Ramos (cell line): Measurements from ENCODE around the gene GH2.
"Not testable (repeated sequence)": the region's sequence is repeated elsewhere in the genome, so short reads cannot be mapped to it uniquely, and the experiment has no call there.

Source experiments
- in situ Hi-C: fragments of 300-500 bp; cut with MboI; formaldehyde crosslinking; loops from one replicate; pipeline ENCODE4 v1.14.3; 2022; ENCODE audit warnings: low sequenced_read_pairs; ENCODE audit not compliant: unreplicated experiment

The GH2 gene

DNA sequence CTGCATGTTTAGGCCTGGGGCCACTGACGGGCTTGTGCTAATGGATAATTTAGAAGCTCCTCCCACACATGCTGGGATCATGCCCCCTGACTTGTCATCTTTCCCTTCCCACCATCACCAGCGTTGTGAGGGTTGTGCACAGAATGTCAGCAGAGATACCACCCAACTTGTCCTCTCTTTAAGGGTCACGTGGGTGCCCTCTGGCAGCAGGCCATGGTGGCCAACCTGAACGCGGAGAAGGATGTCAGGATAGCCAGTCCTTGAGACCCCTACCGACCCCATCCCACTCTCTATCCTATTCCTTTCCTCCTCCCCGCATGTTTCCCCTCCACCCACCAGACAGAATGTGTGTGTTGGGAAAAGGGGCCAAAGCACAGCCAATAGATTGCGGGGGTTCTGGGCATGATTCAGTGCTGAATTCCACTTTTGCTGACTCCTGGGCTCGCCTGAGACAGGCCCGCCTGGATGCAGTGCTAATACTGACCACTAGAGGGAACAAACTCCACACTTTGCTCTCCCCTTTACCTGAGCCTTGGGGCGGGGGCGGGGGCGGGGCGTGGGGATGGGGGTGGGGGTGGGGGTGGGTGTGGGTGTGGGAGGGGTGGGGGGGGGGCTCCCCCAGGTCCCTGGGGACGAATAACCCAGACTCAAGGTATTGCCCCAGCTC lies at the start of gene GH2:
Gene GH2 (minus strand): TSS at position 10 of the 667 bp plus-strand sequence. CDS start 143 bp downstream, outside the sequence.
- in situ Hi-C loops = loop anchor here (10.0 kb wide), 1 partner anchor 403 kb away; no protein-coding TSS in a partner anchor

DNA sequence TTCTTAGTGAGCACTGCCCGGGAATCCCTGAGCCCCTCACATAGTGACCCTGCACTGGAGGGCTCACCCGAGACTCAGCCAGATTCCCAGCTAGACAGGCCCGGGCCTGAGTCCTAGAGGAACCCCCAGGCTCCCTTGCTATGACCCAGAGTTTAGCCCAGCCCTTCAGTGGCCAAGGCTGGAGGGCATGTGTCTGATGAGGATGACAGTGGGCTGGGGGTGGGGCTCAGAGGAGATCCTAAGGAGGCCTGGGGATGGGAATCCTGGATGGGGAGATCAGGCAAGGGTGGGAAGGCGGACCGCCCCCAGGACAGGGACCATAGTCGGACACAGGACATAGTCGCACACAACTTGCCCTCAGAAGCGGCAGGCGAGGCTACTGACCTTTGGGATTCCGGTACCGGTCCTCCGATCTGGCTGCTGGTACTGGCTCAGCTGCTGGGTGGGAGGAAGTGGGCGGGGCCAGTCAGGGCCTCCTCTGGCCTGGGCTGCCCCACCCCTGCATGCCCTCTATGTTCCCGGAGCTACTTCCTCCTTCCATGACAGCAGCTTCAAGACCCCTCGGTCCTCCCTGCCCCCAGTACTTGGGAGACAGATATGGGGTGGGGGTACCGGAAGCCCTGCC lies 49.3 kb upstream of the GH2 start:
- in situ Hi-C loops = loop anchor here (25.0 kb wide), 1 partner anchor 1056 kb away; no protein-coding TSS in a partner anchor

DNA sequence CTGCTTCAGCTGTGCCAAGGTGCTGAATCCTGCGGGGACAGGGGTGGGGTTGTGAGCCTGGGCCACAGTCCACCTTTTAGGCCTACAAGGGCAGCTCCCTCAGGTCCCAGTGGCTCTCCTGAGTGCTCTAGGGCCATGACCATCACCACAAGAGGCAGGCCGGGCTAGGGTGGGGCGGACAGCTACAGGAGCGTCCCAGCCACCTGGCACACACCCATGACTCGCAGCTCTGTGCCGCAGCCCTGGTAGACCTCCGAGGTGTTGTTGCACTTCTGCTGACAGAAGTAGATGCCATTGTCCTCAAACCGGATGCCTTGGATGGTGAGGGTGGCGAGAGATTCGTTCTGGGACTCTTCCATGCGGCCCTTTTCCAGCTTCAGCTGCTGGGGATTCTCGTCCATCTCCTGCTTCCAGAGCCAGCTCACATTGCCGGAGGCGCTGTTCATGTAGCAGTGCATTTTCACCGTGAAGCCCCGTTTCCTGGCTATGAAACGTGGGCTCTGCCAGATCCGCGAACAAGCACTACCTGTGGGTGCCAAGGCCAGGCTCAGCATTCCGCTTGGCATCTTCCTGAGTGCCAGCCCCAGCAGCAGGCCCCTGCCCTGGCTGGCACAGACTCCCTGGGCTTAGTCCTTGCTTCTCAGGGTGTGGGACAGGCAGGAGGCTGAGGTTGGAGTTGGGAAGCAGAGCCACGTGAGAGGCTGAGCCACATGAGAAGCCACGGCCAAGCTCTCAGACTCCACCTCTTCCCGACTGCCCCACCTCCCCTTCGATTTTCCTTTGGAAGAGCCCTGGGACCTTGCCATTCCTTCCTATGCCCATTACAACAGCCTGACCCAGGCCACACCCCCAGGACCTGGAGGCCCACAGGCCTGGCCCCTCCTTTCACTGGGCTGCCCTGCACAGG lies 48.4 kb upstream of the GH2 start:
- in situ Hi-C loops = loop anchor here (25.0 kb wide), 1 partner anchor 1057 kb away; no protein-coding TSS in a partner anchor

DNA sequence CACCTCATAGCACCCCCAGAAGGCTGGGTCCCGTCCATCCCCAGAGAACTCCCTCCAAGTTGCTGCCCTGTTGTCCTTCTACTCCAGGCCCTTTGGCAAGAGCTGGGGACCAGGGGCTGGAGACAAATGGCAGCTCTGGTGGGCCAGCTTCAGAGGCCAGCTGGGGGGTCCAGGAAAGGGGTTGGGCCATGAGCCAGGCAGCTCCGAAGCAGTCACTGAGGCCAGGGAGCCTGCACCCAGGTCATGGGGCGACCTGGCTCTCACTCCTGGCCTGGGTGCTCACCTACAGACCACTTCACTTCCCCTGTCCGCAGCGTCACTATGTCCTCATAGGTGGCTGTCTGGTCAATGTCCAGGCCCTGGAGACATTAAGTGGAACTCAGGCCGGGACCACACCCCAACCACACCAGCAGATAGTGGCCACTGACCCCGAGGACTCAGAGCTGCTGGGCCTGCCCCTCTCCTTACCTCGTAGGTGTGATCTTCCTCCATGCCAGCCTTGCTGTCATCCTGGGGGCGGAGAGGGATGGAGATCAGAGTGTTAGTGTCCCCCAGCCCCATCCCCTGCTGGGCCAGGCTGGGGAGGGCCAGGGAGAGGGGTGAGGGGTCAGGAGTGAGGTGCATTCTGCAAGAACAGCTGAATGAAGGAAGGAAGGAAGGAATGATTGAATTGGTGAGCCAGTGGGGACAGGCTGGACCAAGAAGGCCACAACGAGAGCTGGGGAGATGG lies 47.4 kb upstream of the GH2 start:
- in situ Hi-C loops = loop anchor here (25.0 kb wide), 1 partner anchor 1058 kb away; no protein-coding TSS in a partner anchor

DNA sequence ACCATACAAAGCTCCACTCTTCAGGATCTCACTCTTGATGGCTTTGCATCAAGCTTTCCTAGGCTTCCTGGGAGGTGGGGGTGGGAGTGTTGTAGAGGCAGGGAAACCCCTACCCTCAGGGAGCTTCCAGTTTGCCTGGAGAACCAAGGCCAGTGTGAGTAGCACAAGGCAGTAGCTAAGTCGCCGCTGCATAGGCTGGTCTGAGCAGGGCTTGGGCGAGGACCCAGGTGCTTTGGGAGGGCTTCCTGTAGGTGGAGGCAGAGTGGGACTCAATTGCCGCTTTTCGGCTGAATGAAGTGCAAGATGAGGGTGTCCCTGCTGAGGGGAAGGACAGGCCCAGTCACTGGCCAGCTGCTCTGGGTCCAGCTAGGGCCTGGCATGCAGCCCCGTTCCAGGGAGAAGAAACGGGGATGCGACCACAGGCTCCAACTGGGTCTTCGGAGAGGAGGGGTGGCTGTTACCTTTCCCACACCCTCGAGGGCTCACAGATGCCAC lies 46.5 kb upstream of the GH2 start:
- in situ Hi-C loops = loop anchor here (25.0 kb wide), 1 partner anchor 1059 kb away; no protein-coding TSS in a partner anchor

DNA sequence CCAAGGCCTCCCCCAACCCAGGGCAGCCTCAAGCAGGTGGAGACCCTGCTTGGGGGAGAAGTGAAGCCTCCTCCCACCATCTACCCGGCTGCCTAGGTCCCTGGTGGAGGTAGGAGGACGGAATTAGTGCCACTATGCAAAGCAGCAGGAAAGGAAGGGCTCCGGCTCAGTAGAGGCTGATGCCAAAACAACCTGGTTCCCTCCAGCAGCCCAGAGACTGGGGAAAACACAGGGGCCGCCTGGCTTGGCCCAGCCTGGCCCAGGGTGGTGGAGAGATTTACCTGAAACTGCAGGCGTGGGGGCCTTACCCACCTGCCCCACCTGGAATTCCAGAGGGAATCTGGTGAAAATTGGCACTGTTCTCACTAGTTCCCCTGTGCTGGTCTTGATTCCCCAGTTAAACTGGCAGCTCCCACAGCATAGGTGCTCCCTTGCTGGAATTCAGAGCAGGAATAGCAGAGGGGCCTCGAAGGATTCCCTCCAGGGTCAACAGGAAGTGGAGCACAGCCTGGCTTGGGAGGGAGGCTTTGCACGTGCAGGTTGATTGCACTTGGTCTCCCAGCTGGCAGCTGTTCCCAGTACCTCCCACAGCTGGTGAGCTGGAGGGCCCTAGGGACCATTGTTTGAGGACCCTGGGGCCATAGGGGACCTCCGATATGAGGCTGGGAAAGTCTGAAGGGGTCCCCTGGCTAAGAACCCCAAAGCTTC lies 45.9 kb upstream of the GH2 start:
- in situ Hi-C loops = loop anchor here (25.0 kb wide), 1 partner anchor 1060 kb away; no protein-coding TSS in a partner anchor

DNA sequence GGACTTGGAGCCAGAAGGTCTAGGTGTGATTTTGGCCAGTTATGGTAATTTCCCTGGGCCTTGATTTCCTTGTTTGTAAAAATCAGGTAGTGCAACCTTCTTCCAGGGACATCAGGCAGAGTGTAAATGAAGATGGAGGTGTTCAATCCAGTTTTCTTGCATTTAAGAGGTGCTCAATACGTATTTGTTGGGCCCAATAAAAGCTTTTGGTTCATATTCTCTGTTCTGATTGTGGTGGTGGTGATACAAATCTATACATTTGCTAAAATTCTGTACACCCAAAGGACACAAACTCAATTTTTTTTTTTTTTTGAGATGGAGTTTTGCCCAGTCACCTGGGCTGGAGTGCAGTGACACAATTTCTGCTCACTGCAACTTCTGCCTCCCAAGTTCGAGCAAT lies 44.4 kb upstream of the GH2 start:
- in situ Hi-C loops = loop anchor here (25.0 kb wide), 1 partner anchor 1061 kb away; no protein-coding TSS in a partner anchor

DNA sequence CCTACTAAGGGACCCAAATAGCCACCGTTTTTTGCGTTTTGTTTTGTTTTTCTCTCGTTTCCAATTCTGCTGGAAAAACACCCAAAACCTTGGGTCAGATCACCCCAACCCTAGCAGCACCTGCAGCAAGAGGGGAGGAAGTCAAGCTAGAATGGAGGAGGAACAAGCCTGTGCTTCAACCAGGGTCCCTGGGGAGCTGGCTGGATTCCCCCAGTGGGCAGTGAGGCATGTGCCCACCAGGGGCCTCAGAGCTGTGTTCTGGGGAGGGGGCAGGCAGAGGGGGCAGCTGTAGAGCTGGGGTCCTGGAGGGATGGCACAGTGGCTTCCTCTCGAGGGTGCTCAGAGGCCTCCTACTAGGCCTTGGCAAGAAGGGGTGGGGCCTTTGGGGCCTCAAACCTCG lies 43.9 kb upstream of the GH2 start:
- in situ Hi-C loops = loop anchor here (25.0 kb wide), 1 partner anchor 1062 kb away; no protein-coding TSS in a partner anchor

DNA sequence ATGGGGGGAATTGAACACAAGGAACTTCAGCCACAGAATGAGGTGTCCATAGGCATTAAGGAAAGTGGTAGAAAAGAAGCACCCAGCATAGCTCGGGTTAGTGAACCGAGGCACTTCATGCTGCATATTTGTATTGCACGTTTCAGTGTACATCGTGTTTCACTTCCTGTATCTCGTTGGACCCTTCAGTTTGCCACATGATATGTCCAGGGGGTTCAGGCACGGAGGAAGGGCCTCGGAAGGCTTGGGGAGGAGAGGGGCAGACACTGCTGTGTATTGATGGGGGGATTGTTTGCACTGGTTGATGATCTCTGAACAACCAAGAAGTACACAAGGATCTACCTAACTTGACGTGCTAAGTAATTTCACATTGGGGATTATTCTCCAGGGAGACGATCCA lies 40.7 kb upstream of the GH2 start:
- in situ Hi-C loops = not testable (repeated sequence)

DNA sequence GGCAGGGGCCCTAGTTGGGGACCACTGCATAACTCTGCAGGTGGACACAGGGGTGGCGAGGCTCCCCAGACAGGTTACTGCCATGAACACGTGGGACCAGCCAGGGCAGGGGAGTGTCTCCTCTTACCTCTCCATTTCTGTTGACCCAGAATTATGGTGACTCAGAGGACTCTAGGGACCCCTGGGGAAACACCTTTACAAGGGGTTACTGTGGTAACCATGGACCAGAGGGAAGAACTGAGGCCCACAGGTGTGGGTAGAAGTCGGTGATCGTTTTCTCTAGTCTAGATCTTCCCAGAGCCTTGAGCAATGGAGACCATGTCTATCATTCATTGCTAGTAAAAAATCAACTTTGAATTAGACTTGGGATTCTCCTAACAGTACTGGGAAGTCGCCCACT lies 39.0 kb upstream of the GH2 start:
- in situ Hi-C loops = not testable (repeated sequence)

DNA sequence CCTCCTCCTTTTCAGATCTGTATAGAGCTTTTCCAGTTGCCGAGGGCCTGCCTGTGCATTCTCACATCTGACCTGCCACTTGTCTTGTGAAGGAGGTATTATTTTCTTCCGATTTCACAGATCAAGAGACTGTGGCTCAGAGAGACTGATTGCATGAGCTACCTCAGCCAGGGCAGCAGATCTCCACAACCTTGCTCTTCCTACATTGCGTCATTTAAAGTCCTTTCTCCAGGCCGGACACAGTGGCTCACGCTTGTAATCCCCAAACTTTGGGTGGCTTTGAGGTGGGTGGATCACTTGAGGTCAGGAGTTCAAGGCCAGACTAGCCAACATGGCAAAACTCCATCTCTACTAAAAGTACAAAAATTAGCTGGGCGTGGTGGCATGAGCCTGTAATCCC lies 38.3 kb upstream of the GH2 start:
- in situ Hi-C loops = not testable (repeated sequence)

DNA sequence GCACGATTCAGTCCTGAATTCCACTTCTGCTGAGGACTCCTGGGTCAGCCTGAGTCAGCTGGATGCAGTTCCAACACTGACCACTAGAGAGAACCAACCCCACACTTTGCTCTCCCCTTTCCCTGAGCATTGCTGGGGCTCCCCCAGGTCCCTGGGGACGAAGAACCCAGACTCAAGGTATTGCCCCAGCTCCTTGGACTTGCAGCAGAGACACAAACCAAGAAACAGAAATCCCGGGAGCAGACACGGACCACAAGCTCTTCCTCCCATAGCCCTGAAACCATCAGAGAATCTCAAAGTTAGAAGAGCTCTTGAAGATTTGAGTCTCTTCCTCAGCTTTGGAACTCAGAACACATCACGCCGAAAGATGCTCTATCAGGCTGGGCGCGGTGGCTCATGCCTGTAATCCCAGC lies 37.6 kb upstream of the GH2 start:
- in situ Hi-C loops = loop anchor here (10.0 kb wide), 1 partner anchor 105 kb away; the partner anchor contains the start of gene ICAM2

DNA sequence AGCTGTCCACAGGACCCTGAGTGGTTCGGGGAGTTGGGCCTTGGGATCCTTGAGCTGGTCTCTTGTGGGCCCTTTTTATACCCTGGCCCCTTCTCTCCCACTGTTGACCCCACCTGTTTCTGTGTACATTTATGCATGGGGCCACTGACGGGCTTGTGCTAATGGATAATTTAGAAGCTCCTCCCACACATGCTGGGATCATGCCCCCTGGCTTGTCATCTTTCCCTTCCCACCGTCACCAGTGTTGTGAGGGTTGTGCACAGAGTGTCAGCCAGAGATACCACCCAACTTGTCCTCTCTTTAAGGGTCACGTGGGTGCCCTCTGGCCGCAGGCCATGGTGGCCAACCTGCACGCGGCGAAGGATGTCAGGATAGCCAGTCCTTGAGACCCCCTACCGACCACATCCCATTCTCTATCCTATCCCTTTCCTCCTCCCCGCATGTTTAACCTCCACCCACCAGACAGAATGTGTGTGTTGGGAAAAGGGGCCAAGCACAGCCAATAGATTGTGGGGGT lies 37.1 kb upstream of the GH2 start, which contains the start of gene GH1:
Gene GH1 (minus strand): TSS at position 51 of the 517 bp plus-strand sequence. CDS start 63 bp downstream, outside the sequence.
- in situ Hi-C loops = loop anchor here (10.0 kb wide), 1 partner anchor 106 kb away; the partner anchor contains the start of gene ICAM2

DNA sequence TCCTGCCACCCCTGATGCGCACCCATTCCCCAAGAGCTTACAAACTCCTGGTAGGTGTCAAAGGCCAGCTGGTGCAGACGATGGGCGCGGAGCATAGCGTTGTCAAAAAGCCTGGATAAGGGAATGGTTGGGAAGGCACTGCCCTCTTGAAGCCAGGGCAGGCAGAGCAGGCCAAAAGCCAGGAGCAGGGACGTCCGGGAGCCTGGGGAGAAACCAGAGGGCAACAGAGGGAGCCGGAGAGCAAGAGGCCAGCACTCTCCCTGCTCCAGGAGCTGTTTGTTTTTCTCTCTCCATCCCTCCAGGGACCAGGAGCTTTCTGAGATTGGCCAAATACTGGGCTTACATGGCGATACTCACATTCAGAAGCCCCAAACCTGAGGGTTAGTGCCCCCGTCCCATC lies 36.6 kb upstream of the GH2 start:
- in situ Hi-C loops = loop anchor here (10.0 kb wide), 1 partner anchor 106 kb away; the partner anchor contains the start of gene ICAM2

DNA sequence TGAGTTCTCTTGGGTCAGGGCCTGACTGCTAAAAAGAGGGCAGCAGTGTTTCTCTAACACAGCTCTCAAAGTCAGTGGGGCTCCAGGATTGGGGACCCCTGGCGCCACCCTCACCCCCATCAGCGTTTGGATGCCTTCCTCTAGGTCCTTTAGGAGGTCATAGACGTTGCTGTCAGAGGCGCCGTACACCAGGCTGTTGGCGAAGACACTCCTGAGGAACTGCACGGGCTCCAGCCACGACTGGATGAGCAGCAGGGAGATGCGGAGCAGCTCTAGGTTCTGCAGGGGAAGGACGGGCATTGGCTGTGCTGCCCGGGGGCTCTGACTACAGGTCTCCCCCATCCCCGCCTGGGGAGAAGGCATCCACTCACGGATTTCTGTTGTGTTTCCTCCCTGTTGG lies 35.9 kb upstream of the GH2 start:
- in situ Hi-C loops = loop anchor here (10.0 kb wide), 1 partner anchor 107 kb away; the partner anchor contains the start of gene ICAM2

DNA sequence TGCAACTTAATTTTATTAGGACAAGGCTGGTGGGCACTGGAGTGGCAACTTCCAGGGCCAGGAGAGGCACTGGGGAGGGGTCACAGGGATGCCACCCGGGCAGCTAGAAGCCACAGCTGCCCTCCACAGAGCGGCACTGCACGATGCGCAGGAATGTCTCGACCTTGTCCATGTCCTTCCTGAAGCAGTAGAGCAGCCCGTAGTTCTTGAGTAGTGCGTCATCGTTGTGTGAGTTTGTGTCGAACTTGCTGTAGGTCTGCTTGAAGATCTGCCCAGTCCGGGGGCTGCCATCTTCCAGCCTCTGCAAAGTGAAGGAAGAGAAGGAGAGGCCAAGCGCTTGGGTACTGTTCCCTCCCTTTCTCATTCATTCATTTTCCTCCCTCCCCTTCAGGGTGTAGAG lies 35.5 kb upstream of the GH2 start:
- in situ Hi-C loops = loop anchor here (10.0 kb wide), 1 partner anchor 108 kb away; the partner anchor contains the start of gene ICAM2

DNA sequence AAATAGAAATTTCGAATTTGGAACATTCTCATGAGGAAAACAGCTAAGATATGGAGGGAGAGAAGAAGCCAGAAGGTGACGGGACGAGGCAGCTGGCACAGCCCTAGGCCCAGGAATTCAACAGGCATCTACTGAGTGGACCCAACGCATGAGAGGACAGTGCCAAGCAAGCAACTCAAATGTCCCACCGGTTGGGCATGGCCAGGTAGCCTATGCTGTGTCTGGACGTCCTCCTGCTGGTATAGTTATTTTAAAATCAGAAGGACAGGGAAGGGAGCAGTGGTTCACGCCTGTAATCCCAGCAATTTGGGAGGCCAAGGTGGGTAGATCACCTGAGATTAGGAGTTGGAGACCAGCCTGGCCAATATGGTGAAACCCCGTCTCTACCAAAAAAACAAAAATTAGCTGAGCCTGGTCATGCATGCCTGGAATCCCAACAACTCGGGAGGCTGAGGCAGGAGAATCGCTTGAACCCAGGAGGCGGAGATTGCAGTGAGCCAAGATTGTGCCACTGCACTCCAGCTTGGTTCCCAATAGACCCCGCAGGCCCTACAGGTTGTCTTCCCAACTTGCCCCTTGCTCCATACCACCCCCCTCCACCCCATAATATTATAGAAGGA lies 34.9 kb upstream of the GH2 start:
- in situ Hi-C loops = loop anchor here (10.0 kb wide), 1 partner anchor 108 kb away; the partner anchor contains the start of gene ICAM2

DNA sequence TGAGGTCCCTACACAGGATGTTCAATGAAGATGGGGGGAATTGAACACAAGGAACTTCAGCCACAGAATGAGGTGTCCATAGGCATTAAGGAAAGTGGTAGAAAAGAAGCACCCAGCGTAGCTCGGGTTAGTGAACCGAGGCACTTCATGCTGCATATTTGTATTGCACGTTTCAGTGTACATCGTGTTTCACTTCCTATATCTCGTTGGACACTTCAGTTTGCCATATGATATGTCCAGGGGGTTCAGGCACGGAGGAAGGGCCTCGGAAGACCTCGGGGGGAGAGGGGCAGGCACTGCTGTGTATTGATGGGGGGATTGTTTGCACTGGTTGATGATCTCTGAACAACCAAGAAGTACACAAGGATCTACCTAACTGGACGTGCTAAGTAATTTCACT lies 34.0 kb upstream of the GH2 start:
- in situ Hi-C loops = loop anchor here (10.0 kb wide), 1 partner anchor 109 kb away; the partner anchor contains the start of gene ICAM2
